ENCODE data around the gene TTLL10.

- TF ChIP-seq GABPA (IDR thresholded peaks at IDR 0.05; ENCODE audit: low read depth) (no peak), CTCF (IDR thresholded peaks at IDR 0.05; ENCODE audit: insufficient read depth, low read length) (no peak)
Measured at GRCh38 chr1:1225913-1226312, 52.2 kb downstream of the TTLL10 start.

All from HL-60 (cell line).